ENCODE data around the gene MYO15B.

DNA sequence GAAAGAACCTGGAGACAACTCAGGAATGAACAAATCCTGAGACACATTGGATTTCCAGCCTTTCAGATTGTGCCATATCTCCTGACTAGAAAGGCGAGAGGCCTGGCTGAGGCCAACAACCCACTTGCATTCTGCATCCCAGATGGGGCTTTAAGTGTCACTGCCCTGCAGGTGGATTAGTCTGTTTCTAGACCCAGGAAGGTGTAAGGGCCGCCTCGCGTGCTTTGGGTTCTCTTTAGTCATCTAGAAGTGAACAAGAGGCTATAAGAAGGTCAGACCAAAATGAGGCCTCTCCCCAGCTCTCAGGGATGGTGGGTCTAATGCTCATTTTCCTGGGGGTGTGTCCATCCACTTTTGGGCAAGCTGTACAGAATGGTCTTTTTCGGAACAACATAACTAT, 84.4 kb downstream of the MYO15B start:
- TF ChIP-seq, protein P1, sequence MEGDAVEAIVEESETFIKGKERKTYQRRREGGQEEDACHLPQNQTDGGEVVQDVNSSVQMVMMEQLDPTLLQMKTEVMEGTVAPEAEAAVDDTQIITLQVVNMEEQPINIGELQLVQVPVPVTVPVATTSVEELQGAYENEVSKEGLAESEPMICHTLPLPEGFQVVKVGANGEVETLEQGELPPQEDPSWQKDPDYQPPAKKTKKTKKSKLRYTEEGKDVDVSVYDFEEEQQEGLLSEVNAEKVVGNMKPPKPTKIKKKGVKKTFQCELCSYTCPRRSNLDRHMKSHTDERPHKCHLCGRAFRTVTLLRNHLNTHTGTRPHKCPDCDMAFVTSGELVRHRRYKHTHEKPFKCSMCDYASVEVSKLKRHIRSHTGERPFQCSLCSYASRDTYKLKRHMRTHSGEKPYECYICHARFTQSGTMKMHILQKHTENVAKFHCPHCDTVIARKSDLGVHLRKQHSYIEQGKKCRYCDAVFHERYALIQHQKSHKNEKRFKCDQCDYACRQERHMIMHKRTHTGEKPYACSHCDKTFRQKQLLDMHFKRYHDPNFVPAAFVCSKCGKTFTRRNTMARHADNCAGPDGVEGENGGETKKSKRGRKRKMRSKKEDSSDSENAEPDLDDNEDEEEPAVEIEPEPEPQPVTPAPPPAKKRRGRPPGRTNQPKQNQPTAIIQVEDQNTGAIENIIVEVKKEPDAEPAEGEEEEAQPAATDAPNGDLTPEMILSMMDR (IDR thresholded peaks at IDR 0.05 in 4 of 5, conservative IDR thresholded peaks at IDR 0.05 in 1 of 5), result no peak
- TF ChIP-seq POLR2A (IDR thresholded peaks at IDR 0.05), result no peak
